GM06990 (cell line): ENCODE results near the gene CYB5R3.

Experiments used
- DNase-seq: peaks from one replicate; pipeline ENCODE4 v3.0.0-alpha.2; 2011; ENCODE audit not compliant: insufficient read length; ENCODE audit errors: extremely low read depth
- H3K27me3 ChIP-seq: replicated peaks from 2 replicates; pipeline ENCODE4 v1.6.0; 2011; ENCODE audit warnings: low read length; ENCODE audit not compliant: control insufficient read depth, insufficient read depth
- H3K36me3 ChIP-seq: 2 replicates; pipeline ENCODE4 v1.5.1; 2011; ENCODE audit warnings: low read length; ENCODE audit not compliant: control insufficient read depth, insufficient read depth
- H3K4me3 ChIP-seq: replicated peaks from 2 replicates; pipeline ENCODE4 v1.5.1; 2011; ENCODE audit warnings: low read depth, mild to moderate bottlenecking, control low read depth, low read length
- CTCF ChIP-seq: IDR thresholded peaks from 2 replicates; pipeline ENCODE4 v1.5.1; 2011; ENCODE audit warnings: low read length, control low read depth, mild to moderate bottlenecking, inconsistent platforms; ENCODE audit not compliant: insufficient read depth, poor library complexity, severe bottlenecking

Gene CYB5R3

GRCh38 chr22:42685941-42686653, 36.9 kb upstream of the CYB5R3 start:
- no peak for DNase-seq
- H3K4me3 ChIP-seq = no peak overlapping the region

GRCh38 chr22:42684462-42685195, 35.4 kb upstream of the CYB5R3 start:
- peaks cover 2% of the 10 kb centered on the region; the same call in 1 of the 2 replicates for H3K36me3 ChIP-seq
- no peak overlapping the region for H3K4me3 ChIP-seq
- DNase-seq = no peak
- TF ChIP-seq CTCF = no peak
- no peaks in the 10 kb centered on the region for H3K27me3 ChIP-seq

More at GRCh38 chr22:42685941-42686653, 36.9 kb upstream of the CYB5R3 start:
- no peak for TF ChIP-seq CTCF
- Histone ChIP-seq H3K27me3 (no peaks in the 10 kb centered on the region), H3K36me3 (peaks cover 2% of the 10 kb centered on the region; the same call in 1 of the 2 replicates)

GRCh38 chr22:42683578-42684283, 34.5 kb upstream of the CYB5R3 start:
- no peak for DNase-seq
- Histone ChIP-seq H3K36me3 (peaks cover 2% of the 10 kb centered on the region; the same call in 1 of the 2 replicates), H3K4me3 (no peak overlapping the region), H3K27me3 (no peaks in the 10 kb centered on the region)
- TF ChIP-seq CTCF = no peak

- no peak for TF ChIP-seq CTCF
- Histone ChIP-seq H3K27me3 (no peaks in the 10 kb centered on the region), H3K36me3 (no peaks in the 10 kb centered on the region), H3K4me3 (no peak overlapping the region)
- no peak for DNase-seq
Observed at GRCh38 chr22:42682113-42682851, 33.1 kb upstream of the CYB5R3 start.

GRCh38 chr22:42680648-42681047, 31.5 kb upstream of the CYB5R3 start:
- no peak overlapping the region for H3K4me3 ChIP-seq
- DNase-seq = no peak
- TF ChIP-seq CTCF = no peak
- H3K36me3 ChIP-seq = no peaks in the 10 kb centered on the region
- no peaks in the 10 kb centered on the region for H3K27me3 ChIP-seq
